ENCODE measurements around the gene WFDC2. TPM values are rescaled to one million over a fixed set of nuclear protein-coding genes. Genes with fewer than 3 reads are reported as not detected.

WFDC2 gene
- total RNA-seq, 2 experiments from 2014 or later, result 0.83 to 1.0 TPM

GRCh38 chr20:45503403-45503802 lies 33.9 kb downstream of the WFDC2 start:
- intact Hi-C loops (cut with micrococcal nuclease), result no loop called here
- peaks cover 26% of the 10 kb centered on the region for H3K27me3 Mint-ChIP-seq (ENCODE audit: low read depth)
- H3K9me3 Mint-ChIP-seq, result no peaks in the 10 kb centered on the region
- no peaks in the 10 kb centered on the region for H3K36me3 Mint-ChIP-seq (ENCODE audit: low read depth)
- CTCF ChIA-PET, result interaction anchor here (0.8 kb wide), 1 partner anchor 53 kb away, joined by 3 read pairs; no protein-coding TSS in a partner anchor
- H3K27ac Mint-ChIP-seq, result no peak overlapping the region
- DNase-seq, result no peak
- H3K4me1 Mint-ChIP-seq (ENCODE audit: low read depth), result peaks cover 8% of the 10 kb centered on the region
- H3K4me3 Mint-ChIP-seq, result no peak overlapping the region

DNA sequence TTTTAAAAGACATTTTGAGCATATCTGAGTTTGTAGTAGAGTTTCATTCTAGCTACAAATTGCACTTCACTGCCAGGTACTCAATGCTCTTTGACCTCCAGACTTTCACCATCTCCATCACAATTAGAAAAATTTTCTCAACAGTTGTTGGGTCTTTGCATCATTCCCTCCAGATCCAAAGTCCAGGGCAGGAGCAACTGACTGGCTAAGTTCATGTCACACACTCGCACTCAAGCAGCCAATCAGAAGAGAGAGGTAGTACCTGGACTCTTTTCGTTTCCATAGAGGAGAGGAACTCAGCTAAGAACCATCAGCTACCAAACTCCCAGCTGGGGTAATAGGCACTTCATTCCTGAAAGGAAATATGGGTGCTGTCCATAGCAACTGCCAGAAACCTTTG lies 36.8 kb downstream of the WFDC2 start:
- H3K9me3 Mint-ChIP-seq, result no peaks in the 10 kb centered on the region
- peaks cover 8% of the 10 kb centered on the region for H3K4me1 Mint-ChIP-seq (ENCODE audit: low read depth)
- CTCF ChIA-PET, result interaction anchor here (0.5 kb wide), 1 partner anchor 86 kb away, joined by 9 read pairs; no protein-coding TSS in a partner anchor
- H3K27ac Mint-ChIP-seq, result no peak overlapping the region
- intact Hi-C loops (cut with micrococcal nuclease), result no loop called here
- H3K27me3 Mint-ChIP-seq (ENCODE audit: low read depth), result peaks cover 17% of the 10 kb centered on the region
- no peak overlapping the region for H3K4me3 Mint-ChIP-seq
- H3K36me3 Mint-ChIP-seq (ENCODE audit: low read depth), result no peaks in the 10 kb centered on the region
- no peak for DNase-seq

- no peaks in the 10 kb centered on the region for H3K9me3 Mint-ChIP-seq
- H3K36me3 Mint-ChIP-seq (ENCODE audit: low read depth), result no peaks in the 10 kb centered on the region
- CTCF ChIA-PET, result interaction anchor here (0.8 kb wide), 1 partner anchor 70 kb away, joined by 3 read pairs; no protein-coding TSS in a partner anchor
- no peak overlapping the region for H3K4me3 Mint-ChIP-seq
- intact Hi-C loops (cut with micrococcal nuclease), result no loop called here
- no peak overlapping the region for H3K27ac Mint-ChIP-seq
- peaks cover 15% of the 10 kb centered on the region for H3K27me3 Mint-ChIP-seq (ENCODE audit: low read depth)
- DNase-seq, result no peak
- H3K4me1 Mint-ChIP-seq (ENCODE audit: low read depth), result peaks cover 8% of the 10 kb centered on the region
Measured at GRCh38 chr20:45507011-45507820, 37.7 kb downstream of the WFDC2 start.

DNA sequence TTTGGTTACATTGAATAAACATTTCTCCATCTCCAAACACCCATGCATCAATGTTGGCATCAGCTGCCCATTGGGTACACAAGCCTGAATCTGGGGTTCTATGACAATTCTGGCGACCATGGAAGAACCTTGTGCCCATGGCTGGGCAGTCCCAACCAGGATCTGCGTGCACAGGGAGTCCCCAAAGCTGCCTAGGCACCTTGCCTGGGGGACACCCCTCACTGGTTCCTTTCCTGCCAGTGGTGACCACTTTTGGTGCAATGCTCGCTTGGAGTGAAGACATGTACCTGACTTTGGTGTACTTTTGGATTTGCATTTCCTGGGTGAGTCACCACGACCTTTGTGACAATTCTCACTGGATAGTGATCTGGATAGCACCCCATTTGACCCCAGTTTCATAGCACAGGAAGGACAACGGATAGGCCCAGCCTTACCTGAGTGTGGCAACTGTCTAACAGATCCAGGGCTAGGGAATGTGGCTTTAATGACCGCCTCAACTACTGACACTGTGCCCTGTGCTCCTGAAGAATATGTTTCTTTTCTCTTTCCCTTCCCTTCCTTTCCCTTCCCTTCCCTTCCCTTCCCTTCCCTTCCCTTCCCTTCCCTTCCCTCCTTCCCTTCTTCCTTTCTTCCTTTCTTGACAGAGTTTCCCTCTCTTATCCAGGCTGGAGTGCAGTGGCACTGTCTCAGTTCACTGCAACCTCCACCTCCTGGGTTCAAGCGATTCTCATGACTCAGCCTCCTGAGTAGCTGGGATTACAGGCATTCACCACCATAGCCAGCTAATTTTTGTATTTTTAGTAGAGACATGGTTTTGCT lies 38.7 kb downstream of the WFDC2 start:
- H3K27ac Mint-ChIP-seq, result no peak overlapping the region
- CTCF ChIA-PET, result interaction anchor here (0.7 to 0.8 kb wide), 2 partner anchors 71 to 448 kb away, joined by 3 read pairs; no protein-coding TSS in a partner anchor
- H3K4me3 Mint-ChIP-seq, result no peak overlapping the region
- peaks cover 15% of the 10 kb centered on the region for H3K27me3 Mint-ChIP-seq (ENCODE audit: low read depth)
- H3K9me3 Mint-ChIP-seq, result no peaks in the 10 kb centered on the region
- H3K4me1 Mint-ChIP-seq (ENCODE audit: low read depth), result peaks cover 8% of the 10 kb centered on the region
- intact Hi-C loops (cut with micrococcal nuclease), result no loop called here
- DNase-seq, result peak; percentile 19
- H3K36me3 Mint-ChIP-seq (ENCODE audit: low read depth), result no peaks in the 10 kb centered on the region

DNA sequence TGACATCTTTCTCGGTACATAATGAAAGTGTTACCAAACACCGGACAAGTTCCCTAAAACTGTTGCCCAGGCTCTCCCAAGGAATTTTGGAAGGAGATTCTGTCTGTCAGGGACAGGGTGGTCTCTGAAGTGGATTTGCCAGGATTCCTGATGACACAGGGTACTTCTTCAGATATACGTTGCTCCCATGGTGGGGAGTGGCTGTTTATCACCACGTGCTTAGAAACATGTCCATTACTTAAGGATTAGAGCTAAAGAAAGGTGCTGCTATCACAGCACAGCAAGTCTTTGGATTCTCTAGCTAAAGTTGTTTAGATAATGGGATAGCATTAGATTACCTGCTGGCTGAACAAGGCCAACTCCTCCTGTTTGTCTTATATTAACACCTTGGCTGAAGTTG lies 39.5 kb downstream of the WFDC2 start:
- peaks cover 12% of the 10 kb centered on the region for H3K27me3 Mint-ChIP-seq (ENCODE audit: low read depth)
- H3K4me1 Mint-ChIP-seq (ENCODE audit: low read depth), result peaks cover 8% of the 10 kb centered on the region
- intact Hi-C loops (cut with micrococcal nuclease), result no loop called here
- H3K36me3 Mint-ChIP-seq (ENCODE audit: low read depth), result no peaks in the 10 kb centered on the region
- no peak overlapping the region for H3K4me3 Mint-ChIP-seq
- H3K27ac Mint-ChIP-seq, result no peak overlapping the region
- CTCF ChIA-PET, result interaction anchor here (0.7 kb wide), 1 partner anchor 449 kb away, joined by 3 read pairs; no protein-coding TSS in a partner anchor
- no peak for DNase-seq
- H3K9me3 Mint-ChIP-seq, result no peaks in the 10 kb centered on the region

GRCh38 chr20:45510242-45510862 lies 40.8 kb downstream of the WFDC2 start:
- Mint-ChIP-seq H3K27ac (no peak overlapping the region), H3K36me3 (ENCODE audit: low read depth) (no peaks in the 10 kb centered on the region), H3K4me1 (ENCODE audit: low read depth) (peaks cover 8% of the 10 kb centered on the region), H3K9me3 (no peaks in the 10 kb centered on the region), H3K4me3 (no peak overlapping the region), H3K27me3 (ENCODE audit: low read depth) (peaks cover 11% of the 10 kb centered on the region)
- intact Hi-C loops (cut with micrococcal nuclease), result no loop called here
- DNase-seq, result no peak
- CTCF ChIA-PET, result no interaction called here

- Mint-ChIP-seq H3K36me3 (ENCODE audit: low read depth) (no peaks in the 10 kb centered on the region), H3K4me3 (no peak within 1 kb of the TSS), H3K4me1 (ENCODE audit: low read depth) (no peaks in the 10 kb centered on the region), H3K9me3 (no peaks in the 10 kb centered on the region), H3K27me3 (ENCODE audit: low read depth) (peaks cover 12% of the 10 kb centered on the region), H3K27ac (no peak within 1 kb of the TSS)
- CTCF ChIA-PET, result no interaction called here
- intact Hi-C loops (cut with micrococcal nuclease), result no loop called here
- no peak for DNase-seq
Measured at GRCh38 chr20:45515147-45515913, 45.8 kb downstream of the WFDC2 start, which contains the start of gene SPINT3. TSS of gene SPINT3 (minus strand) at chr20:45515622. CDS start at chr20:45515608, 14 bp downstream.

DNA sequence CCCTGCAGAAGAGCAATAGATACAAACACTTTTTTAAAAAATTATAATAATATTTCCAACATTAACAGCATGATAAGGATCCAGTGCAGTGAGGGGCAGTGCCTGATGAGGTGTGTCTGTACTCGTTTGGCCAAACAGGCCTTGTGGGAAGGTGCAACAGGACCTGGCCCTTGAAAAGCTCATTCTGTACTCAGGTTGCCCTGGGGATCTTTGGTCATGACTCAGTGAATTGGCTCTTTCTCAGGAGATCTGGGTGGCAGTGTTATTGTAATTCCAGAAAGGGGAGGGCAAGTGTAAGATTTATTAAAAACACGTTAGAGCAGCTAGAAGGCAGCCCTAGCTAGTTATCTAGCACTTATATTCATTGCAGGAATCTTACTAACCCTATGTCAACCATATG lies 48.7 kb downstream of the WFDC2 start:
- H3K4me1 Mint-ChIP-seq (ENCODE audit: low read depth), result no peaks in the 10 kb centered on the region
- DNase-seq, result no peak
- intact Hi-C loops (cut with micrococcal nuclease), result no loop called here
- CTCF ChIA-PET, result interaction anchor here (2.2 kb wide), 1 partner anchor 253 kb away, joined by 7 read pairs; no protein-coding TSS in a partner anchor
- H3K27me3 Mint-ChIP-seq (ENCODE audit: low read depth), result peaks cover 15% of the 10 kb centered on the region
- no peaks in the 10 kb centered on the region for H3K36me3 Mint-ChIP-seq (ENCODE audit: low read depth)
- no peak overlapping the region for H3K4me3 Mint-ChIP-seq
- no peak overlapping the region for H3K27ac Mint-ChIP-seq
- no peaks in the 10 kb centered on the region for H3K9me3 Mint-ChIP-seq

- Mint-ChIP-seq H3K4me3 (no peak overlapping the region), H3K4me1 (ENCODE audit: low read depth) (no peaks in the 10 kb centered on the region), H3K27ac (no peak overlapping the region), H3K9me3 (no peaks in the 10 kb centered on the region), H3K27me3 (ENCODE audit: low read depth) (peaks cover 20% of the 10 kb centered on the region), H3K36me3 (ENCODE audit: low read depth) (no peaks in the 10 kb centered on the region)
- CTCF ChIA-PET, result no interaction called here
- intact Hi-C loops (cut with micrococcal nuclease), result no loop called here
- DNase-seq, result no peak
Measured at GRCh38 chr20:45523821-45524220, 54.3 kb downstream of the WFDC2 start.

GRCh38 chr20:45527294-45527693 lies 57.7 kb downstream of the WFDC2 start:
- CTCF ChIA-PET, result interaction anchor here (1.0 kb wide), 1 partner anchor 243 kb away, joined by 4 read pairs; no protein-coding TSS in a partner anchor
- DNase-seq, result no peak
- intact Hi-C loops (cut with micrococcal nuclease), result no loop called here
- Mint-ChIP-seq H3K36me3 (ENCODE audit: low read depth) (no peaks in the 10 kb centered on the region), H3K4me3 (no peak overlapping the region), H3K27me3 (ENCODE audit: low read depth) (peaks cover 18% of the 10 kb centered on the region), H3K4me1 (ENCODE audit: low read depth) (no peaks in the 10 kb centered on the region), H3K9me3 (no peaks in the 10 kb centered on the region), H3K27ac (no peak overlapping the region)

Measured in activated naive CD4-positive, alpha-beta T cell treated with anti-CD3 and anti-CD28 coated beads for 36 hours (primary cell).